ENCODE results near the gene PLEKHG4B.

GRCh38 chr5:219991-220390, 128.0 kb downstream of the PLEKHG4B start:
- TF ChIP-seq EGR1 (IDR thresholded peaks at IDR 0.05) (no peak), TEAD4 (IDR thresholded peaks at IDR 0.05) (no peak), CEBPB (IDR thresholded peaks at IDR 0.05) (no peak), REST (IDR thresholded peaks at IDR 0.05; ENCODE audit: low read depth) (no peak), RAD21 (IDR thresholded peaks at IDR 0.05; ENCODE audit: low read depth) (no peak), CREB1 (IDR thresholded peaks at IDR 0.05; ENCODE audit: low read depth) (no peak), USF1 (IDR thresholded peaks at IDR 0.05) (no peak), EP300 (IDR thresholded peaks at IDR 0.05; ENCODE audit: borderline replicate concordance) (no peak), ZBTB7A (IDR thresholded peaks at IDR 0.05; ENCODE audit: low read depth) (no peak), TAF1 (IDR thresholded peaks at IDR 0.05; ENCODE audit: low read depth) (no peak), MAX (IDR thresholded peaks at IDR 0.05) (no peak), YY1 (IDR thresholded peaks at IDR 0.05; ENCODE audit: low read depth) (no peak)

Data from Ishikawa (cell line).